Measurements from ENCODE around the gene BUD23.
A peak's percentile ranks its signal among the peaks of the same experiment; 100 is the strongest.

The BUD23 gene

GRCh38 chr7:73678862-73679261 lies 4.5 kb upstream of the BUD23 start:
- no peak for DNase-seq (ENCODE audit: low read depth, low spot score)
- TF ChIP-seq, protein P1, sequence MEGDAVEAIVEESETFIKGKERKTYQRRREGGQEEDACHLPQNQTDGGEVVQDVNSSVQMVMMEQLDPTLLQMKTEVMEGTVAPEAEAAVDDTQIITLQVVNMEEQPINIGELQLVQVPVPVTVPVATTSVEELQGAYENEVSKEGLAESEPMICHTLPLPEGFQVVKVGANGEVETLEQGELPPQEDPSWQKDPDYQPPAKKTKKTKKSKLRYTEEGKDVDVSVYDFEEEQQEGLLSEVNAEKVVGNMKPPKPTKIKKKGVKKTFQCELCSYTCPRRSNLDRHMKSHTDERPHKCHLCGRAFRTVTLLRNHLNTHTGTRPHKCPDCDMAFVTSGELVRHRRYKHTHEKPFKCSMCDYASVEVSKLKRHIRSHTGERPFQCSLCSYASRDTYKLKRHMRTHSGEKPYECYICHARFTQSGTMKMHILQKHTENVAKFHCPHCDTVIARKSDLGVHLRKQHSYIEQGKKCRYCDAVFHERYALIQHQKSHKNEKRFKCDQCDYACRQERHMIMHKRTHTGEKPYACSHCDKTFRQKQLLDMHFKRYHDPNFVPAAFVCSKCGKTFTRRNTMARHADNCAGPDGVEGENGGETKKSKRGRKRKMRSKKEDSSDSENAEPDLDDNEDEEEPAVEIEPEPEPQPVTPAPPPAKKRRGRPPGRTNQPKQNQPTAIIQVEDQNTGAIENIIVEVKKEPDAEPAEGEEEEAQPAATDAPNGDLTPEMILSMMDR (IDR thresholded peaks at IDR 0.05; ENCODE audit: low read depth, low read length): no peak
- in situ Hi-C loops (cut with HindIII; ENCODE audit: low sequenced_read_pairs): no loop called here
- H3K4me3 ChIP-seq (ENCODE audit: low read depth, low read length): no peak overlapping the region

DNA sequence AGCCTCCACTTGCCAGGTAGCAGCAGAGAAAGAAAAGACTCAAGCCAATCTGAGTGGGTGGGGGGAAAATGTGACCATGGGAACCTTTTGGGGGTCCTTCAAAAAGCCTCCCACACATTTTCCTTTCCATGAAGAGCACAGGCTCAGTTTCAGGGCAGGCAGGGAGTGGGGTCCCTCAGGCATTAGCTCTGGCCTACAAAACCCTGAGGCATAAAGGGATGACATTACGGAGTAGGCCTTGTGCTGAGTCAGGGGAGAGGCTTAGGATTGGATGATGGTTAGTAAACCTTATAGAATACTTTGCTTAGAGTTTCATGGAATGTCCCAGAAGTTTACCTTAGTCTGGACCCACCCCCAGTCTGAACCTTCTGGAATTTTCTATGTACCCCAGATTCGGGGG lies 3.7 kb upstream of the BUD23 start:
- TF ChIP-seq, protein P1 (IDR thresholded peaks at IDR 0.05; ENCODE audit: low read depth, low read length): no peak
- in situ Hi-C loops (cut with HindIII; ENCODE audit: low sequenced_read_pairs): no loop called here
- H3K4me3 ChIP-seq (ENCODE audit: low read depth, low read length): no peak overlapping the region
- DNase-seq (ENCODE audit: low read depth, low spot score): no peak

GRCh38 chr7:73680501-73680900 lies 2.9 kb upstream of the BUD23 start:
- DNase-seq (ENCODE audit: low read depth, low spot score): no peak
- in situ Hi-C loops (cut with HindIII; ENCODE audit: low sequenced_read_pairs): no loop called here
- no peak overlapping the region for H3K4me3 ChIP-seq (ENCODE audit: low read depth, low read length)
- TF ChIP-seq, protein P1 (IDR thresholded peaks at IDR 0.05; ENCODE audit: low read depth, low read length): no peak

- in situ Hi-C loops (cut with HindIII; ENCODE audit: low sequenced_read_pairs): no loop called here
- peak; percentile 58 for DNase-seq (ENCODE audit: low read depth, low spot score)
- H3K4me3 ChIP-seq (ENCODE audit: low read depth, low read length): no peak overlapping the region
- TF ChIP-seq, protein P1 (IDR thresholded peaks at IDR 0.05; ENCODE audit: low read depth, low read length): no peak
Observed at GRCh38 chr7:73681031-73681430, 2.4 kb upstream of the BUD23 start.

GRCh38 chr7:73682745-73683055 lies 697 bp upstream of the BUD23 start:
- peak overlapping the region; percentile 99 for H3K4me3 ChIP-seq (ENCODE audit: low read depth, low read length)
- in situ Hi-C loops (cut with HindIII; ENCODE audit: low sequenced_read_pairs): no loop called here
- TF ChIP-seq, protein P1 (IDR thresholded peaks at IDR 0.05; ENCODE audit: low read depth, low read length): no peak
- no peak for DNase-seq (ENCODE audit: low read depth, low spot score)

- DNase-seq (ENCODE audit: low read depth, low spot score): no peak
- in situ Hi-C loops (cut with HindIII; ENCODE audit: low sequenced_read_pairs): no loop called here
- peak overlapping the region; percentile 99 for H3K4me3 ChIP-seq (ENCODE audit: low read depth, low read length)
- TF ChIP-seq, protein P1 (IDR thresholded peaks at IDR 0.05; ENCODE audit: low read depth, low read length): no peak
Observed at GRCh38 chr7:73683788-73684693, 644 bp downstream of the BUD23 start.
